Ovary (tissue), 9 donors: Measurements from ENCODE around the gene CDH20. TPM values are rescaled to one million over a fixed set of nuclear protein-coding genes. Genes with fewer than 3 reads are reported as not detected.
A peak's percentile ranks its signal among the peaks of the same experiment; 100 is the strongest.

Source experiments
- DNase-seq, 5 donors: peaks; one replicate each; pipeline ENCODE4 v3.0.0-alpha.2; 2019 to 2020
- H3K27ac ChIP-seq, 2 donors: fragments of 200-600 bp; one replicate each; pipeline versions ENCODE4 v1.5.1 to v1.8.0; 2019 to 2022
- H3K27me3 ChIP-seq: fragments of 200-600 bp; one replicate; pipeline ENCODE4 v1.8.0; 2022
- H3K36me3 ChIP-seq: fragments of 200-600 bp; sonication (generic); one replicate; pipeline ENCODE4 v1.5.1; 2019
- H3K4me1 ChIP-seq: one replicate; pipeline ENCODE4 v1.8.1; 2013; ENCODE audit warnings: mild to moderate bottlenecking, moderate library complexity; ENCODE audit not compliant: insufficient read depth
- H3K4me3 ChIP-seq: fragments of 200-600 bp; sonication (generic); one replicate; pipeline ENCODE4 v1.5.1; 2017
- H3K9me3 ChIP-seq, 2 donors: fragments of 200-600 bp in 1 of 2; sonication (generic) in 1 of 2; one replicate each; pipeline versions ENCODE4 v1.5.1 to v1.8.1; 2013 to 2019; ENCODE audit warnings: mild to moderate bottlenecking in 1 of 2, moderate library complexity in 1 of 2
- CTCF ChIP-seq, 3 donors: fragments of 450-650 bp in 2 of 3; fragments of 200-600 bp in 1 of 3; IDR thresholded peaks; one replicate each; pipeline versions ENCODE4 v1.5.1 to v1.8.0; 2016 to 2022; ENCODE audit warnings: antibody characterized with exemption in 3 of 3, mild to moderate bottlenecking in 1 of 3
- EP300 ChIP-seq: sonication (generic); formaldehyde crosslinking; IDR thresholded peaks from one replicate; pipeline ENCODE4 v1.6.1; 2017; ENCODE audit warnings: antibody characterized with exemption
- POLR2A ChIP-seq: fragments of 450-650 bp; IDR thresholded peaks from one replicate; pipeline ENCODE4 v1.6.1; 2017; ENCODE audit warnings: antibody characterized with exemption, mild to moderate bottlenecking, moderate library complexity
- WGBS, 3 donors: extraction: QIAGEN DNeasy Blood & Tissue Kit in 1 of 3; methylation state at CpG; one replicate each; pipeline versions ENCODE4 v1.1.5 to v1.1.7; 2013 to 2017; 5-methylcytosine and 5-hydroxymethylcytosine counted together
- intact Hi-C, 4 donors: fragments of 100-400 bp; cut with DNase I; formaldehyde crosslinking; loops; one replicate each; pipeline versions ENCODE4 v1.11.0 to v1.15.1; 2022 to 2023
- polyA plus RNA-seq, 2 donors: library from polyadenylated mRNA; stranded (reverse); fragments of 200-250 nt in 1 of 2; fragments of 350-450 nt in 1 of 2; fragmentation: Illumina TruSeq in 1 of 2; extraction: RNeasy Lipid Tissue Mini Kit (QIAGEN cat#74804) in 1 of 2; gene quantifications; one replicate each; pipeline ENCODE4 v1.2.3, GENCODE V29; 2013 to 2014
- total RNA-seq, 7 donors: library from RNA; depleted of rRNA in 2 of 7; stranded (reverse); fragments of >200 nt in 2 of 7; fragmentation: NEBNext Ultra II Directional in 3 of 7; extraction: Animal tissue kit (Norgen Biotek cat#: 25700) in 3 of 7; gene quantifications; one replicate each; pipeline versions ENCODE4 v1.1.0 to v1.2.4, GENCODE V29; 2016 to 2023
- donor health status: DM: no; HTN: no; CAD: no; lungs with moderate emphysema.
- donor health status: DM: no; HTN: no; CAD: no.
- donor health status: Bipolar disorder and iron deficiency.
- donor health status: DM: yes; HTN: yes; CAD: no.
- donor health status: DM: no; HTN: no; CAD: no.
- donor health status: DM: yes; HTN: yes; CAD: no.

CDH20 gene
- total and polyA plus RNA-seq, 9 donors = under 0.01 to 0.07 (median 0.04) TPM; not detected in 5

- WGBS, 3 donors = 9 to 14% (median 13%) methylated on average over 5 of the region's 5 CpGs
- no peak overlapping the region for H3K27ac ChIP-seq
- no peaks in the 10 kb centered on the region for H3K4me1 ChIP-seq
- intact Hi-C loops = no loop called here
- TF ChIP-seq CTCF (IDR thresholded peaks at IDR 0.05) (peak; percentile 24 to 68 (median 63)), EP300 (no peak)
- H3K36me3 ChIP-seq = no peaks in the 10 kb centered on the region
- no peaks in the 10 kb centered on the region for H3K9me3 ChIP-seq
- H3K27me3 ChIP-seq = no peaks in the 10 kb centered on the region
- peak in 1 of 5 donors; percentile 32 for DNase-seq
- no peak overlapping the region for H3K4me3 ChIP-seq
These were observed 218.4 kb downstream of the CDH20 start for GRCh38 chr18:61551586-61551985.

- no peaks in the 10 kb centered on the region for H3K27me3 ChIP-seq
- TF ChIP-seq POLR2A (no peak), EP300 (no peak), CTCF (IDR thresholded peaks at IDR 0.05) (no peak)
- no peaks in the 10 kb centered on the region for H3K9me3 ChIP-seq
- no peak overlapping the region for H3K4me3 ChIP-seq
- no peaks in the 10 kb centered on the region for H3K4me1 ChIP-seq
- 79 to 84% (median 81%) methylated on average over 4 of the region's 4 CpGs for WGBS, 3 donors
- intact Hi-C loops = no loop called here
- no peak overlapping the region for H3K27ac ChIP-seq
- no peaks in the 10 kb centered on the region for H3K36me3 ChIP-seq
- no peak for DNase-seq
These were observed 219.9 kb downstream of the CDH20 start for GRCh38 chr18:61553045-61553659.

- Histone ChIP-seq H3K27ac (no peak overlapping the region), H3K4me3 (no peak overlapping the region)
These were observed 221.0 kb downstream of the CDH20 start for GRCh38 chr18:61554117-61554776.

GRCh38 chr18:61554946-61555361 lies 221.7 kb downstream of the CDH20 start:
- TF ChIP-seq POLR2A (no peak), CTCF (IDR thresholded peaks at IDR 0.05) (no peak), EP300 (no peak)
- Histone ChIP-seq H3K36me3 (no peaks in the 10 kb centered on the region), H3K27ac (no peak overlapping the region), H3K9me3 (no peaks in the 10 kb centered on the region), H3K27me3 (no peaks in the 10 kb centered on the region), H3K4me1 (no peaks in the 10 kb centered on the region), H3K4me3 (no peak overlapping the region)
- WGBS, 3 donors = 85 to 90% (median 88%) methylated on average over 4 of the region's 4 CpGs
- no peak for DNase-seq
- intact Hi-C loops = no loop called here

More at GRCh38 chr18:61554117-61554776, 221.0 kb downstream of the CDH20 start:
- WGBS, 3 donors = 70 to 84% (median 73%) methylated on average over 67 of the region's 67 CpGs
- Histone ChIP-seq H3K27me3 (no peaks in the 10 kb centered on the region), H3K4me1 (no peaks in the 10 kb centered on the region), H3K36me3 (no peaks in the 10 kb centered on the region), H3K9me3 (no peaks in the 10 kb centered on the region)
- intact Hi-C loops = no loop called here
- TF ChIP-seq CTCF (IDR thresholded peaks at IDR 0.05) = no peak
- peak; percentile 25 to 63 (median 27) for DNase-seq
